ENCODE results near the gene TMEM184B. TPM values are rescaled to one million over a fixed set of nuclear protein-coding genes. Genes with fewer than 3 reads are reported as not detected.
A peak's percentile ranks its signal among the peaks of the same experiment; 100 is the strongest.

The TMEM184B gene
- polyA plus RNA-seq, 2 of the 4 experiments (the other 2 are of a cell fraction), result 22.2 to 36.8 TPM

DNA sequence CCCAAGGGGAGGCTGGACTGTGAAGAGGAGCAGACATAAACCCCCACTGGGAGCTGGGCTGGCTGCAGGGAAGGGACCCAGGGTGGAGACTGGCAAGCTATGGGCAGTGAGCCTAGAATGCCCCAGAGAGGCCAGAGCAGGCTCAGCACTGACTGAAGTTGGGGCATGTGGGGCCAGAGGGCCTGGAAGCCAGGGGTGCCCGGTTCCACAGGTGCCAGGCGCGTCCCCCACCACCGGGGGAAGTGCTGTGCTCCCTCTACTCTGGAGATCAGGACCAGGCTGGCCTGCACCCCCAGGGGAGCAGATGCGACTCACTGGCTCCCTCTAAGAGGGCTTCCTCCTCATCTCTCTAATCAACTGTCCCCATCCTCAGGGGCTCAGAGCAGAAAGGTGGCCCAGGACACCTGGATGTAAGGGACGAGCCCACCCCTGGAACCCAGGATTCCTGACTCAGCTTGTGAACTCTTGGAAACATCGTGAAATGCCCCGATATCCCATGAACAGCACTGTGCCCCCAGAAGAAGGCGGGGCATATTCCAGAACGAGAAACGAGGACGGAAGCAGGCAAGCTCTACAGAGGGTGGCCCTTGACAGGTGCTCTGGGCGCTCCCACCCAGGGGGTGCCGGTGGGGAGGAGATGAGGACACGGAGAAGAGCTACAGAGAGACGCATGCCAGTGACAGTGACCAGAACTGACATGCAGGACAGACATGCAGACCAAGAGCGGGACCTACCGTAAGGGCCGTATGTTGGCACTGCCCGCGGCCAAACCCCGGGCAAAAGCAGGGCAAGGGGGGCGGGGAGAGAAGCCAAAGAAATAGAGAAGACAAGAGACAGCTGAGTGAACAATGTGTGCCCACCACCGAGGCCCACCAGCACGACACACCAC lies 50.7 kb downstream of the TMEM184B start:
- WGBS (ENCODE audit: missing lambda C conversion rate), result 84% methylated on average over 21 of the region's 25 CpGs
- ChIA-PET POLR2A (no interaction called here), CTCF (interaction anchor here (0.6 to 0.9 kb wide), 3 partner anchors 27 to 108 kb away, joined by 3 read pairs; no protein-coding TSS in a partner anchor)
- DNase-seq (ENCODE audit: low read depth in 1 of 2, low spot score in 1 of 2) (no peak), FAIRE-seq (no peak), ATAC-seq (no peak)
- Histone ChIP-seq H3K27ac (peak overlapping the region; percentile 54 to 61; a peak in 4 of 6 replicates), H3K9me3 (no peaks in the 10 kb centered on the region), H3K4me2 (no peak overlapping the region; the same call in 2 of the 3 replicates), H3K4me1 (peaks cover 60% of the 10 kb centered on the region), H3K4me3 (no peak overlapping the region)
- TF ChIP-seq MAX (IDR thresholded peaks at IDR 0.05), result no peak
- no peak for TF ChIP-seq POLR2A (IDR thresholded peaks at IDR 0.05; ENCODE audit: low read length)
- no peak for TF ChIP-seq RNF2 (IDR thresholded peaks at IDR 0.05; ENCODE audit: borderline replicate concordance, low read depth)
- TF ChIP-seq ZNF302 (CRISPR knock-in tag; IDR thresholded peaks at IDR 0.05), result no peak
- TF ChIP-seq ZC3H11A (IDR thresholded peaks at IDR 0.05), result no peak
- TF ChIP-seq, protein P1, sequence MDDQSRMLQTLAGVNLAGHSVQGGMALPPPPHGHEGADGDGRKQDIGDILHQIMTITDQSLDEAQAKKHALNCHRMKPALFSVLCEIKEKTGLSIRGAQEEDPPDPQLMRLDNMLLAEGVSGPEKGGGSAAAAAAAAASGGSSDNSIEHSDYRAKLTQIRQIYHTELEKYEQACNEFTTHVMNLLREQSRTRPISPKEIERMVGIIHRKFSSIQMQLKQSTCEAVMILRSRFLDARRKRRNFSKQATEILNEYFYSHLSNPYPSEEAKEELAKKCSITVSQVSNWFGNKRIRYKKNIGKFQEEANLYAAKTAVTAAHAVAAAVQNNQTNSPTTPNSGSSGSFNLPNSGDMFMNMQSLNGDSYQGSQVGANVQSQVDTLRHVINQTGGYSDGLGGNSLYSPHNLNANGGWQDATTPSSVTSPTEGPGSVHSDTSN (IDR thresholded peaks at IDR 0.05), result no peak
- no peak for TF ChIP-seq KDM1A (IDR thresholded peaks at IDR 0.05; ENCODE audit: low read depth)
- no peak for TF ChIP-seq JUN (IDR thresholded peaks at IDR 0.05)

- H3K4me3 ChIP-seq, result no peak overlapping the region
- ChIA-PET CTCF (no interaction called here), POLR2A (no interaction called here)
- no peaks in the 10 kb centered on the region for H3K9me3 ChIP-seq
- no peak overlapping the region for H3K4me2 ChIP-seq
- TF ChIP-seq HDAC2 (IDR thresholded peaks at IDR 0.05) (no peak), POLR2AphosphoS2 (conservative IDR thresholded peaks at IDR 0.05; ENCODE audit: low read length) (no peak), FOXS1 (CRISPR knock-in tag; IDR thresholded peaks at IDR 0.05) (no peak), SMC3 (IDR thresholded peaks at IDR 0.05) (no peak), CEBPB (IDR thresholded peaks at IDR 0.05) (no peak), HOXB5 (CRISPR knock-in tag; IDR thresholded peaks at IDR 0.05) (no peak), ZC3H11A (IDR thresholded peaks at IDR 0.05) (no peak), HMGXB4 (CRISPR knock-in tag; IDR thresholded peaks at IDR 0.05; ENCODE audit: borderline replicate concordance) (no peak), ESRRA (IDR thresholded peaks at IDR 0.05; ENCODE audit: borderline replicate concordance, low read length) (no peak)
- H3K4me1 ChIP-seq, result peaks cover 59% of the 10 kb centered on the region
- no peak for FAIRE-seq
- peak overlapping the region in 1 of 2 experiments; percentile 54; a peak in 3 of 6 replicates for H3K27ac ChIP-seq
- no peak for DNase-seq (ENCODE audit: low read depth in 1 of 2, low spot score in 1 of 2)
- no peak for ATAC-seq
- 78% methylated on average over 3 of the region's 22 CpGs for WGBS (ENCODE audit: missing lambda C conversion rate)
Measured at GRCh38 chr22:38221407-38221806, 51.4 kb downstream of the TMEM184B start.

DNA sequence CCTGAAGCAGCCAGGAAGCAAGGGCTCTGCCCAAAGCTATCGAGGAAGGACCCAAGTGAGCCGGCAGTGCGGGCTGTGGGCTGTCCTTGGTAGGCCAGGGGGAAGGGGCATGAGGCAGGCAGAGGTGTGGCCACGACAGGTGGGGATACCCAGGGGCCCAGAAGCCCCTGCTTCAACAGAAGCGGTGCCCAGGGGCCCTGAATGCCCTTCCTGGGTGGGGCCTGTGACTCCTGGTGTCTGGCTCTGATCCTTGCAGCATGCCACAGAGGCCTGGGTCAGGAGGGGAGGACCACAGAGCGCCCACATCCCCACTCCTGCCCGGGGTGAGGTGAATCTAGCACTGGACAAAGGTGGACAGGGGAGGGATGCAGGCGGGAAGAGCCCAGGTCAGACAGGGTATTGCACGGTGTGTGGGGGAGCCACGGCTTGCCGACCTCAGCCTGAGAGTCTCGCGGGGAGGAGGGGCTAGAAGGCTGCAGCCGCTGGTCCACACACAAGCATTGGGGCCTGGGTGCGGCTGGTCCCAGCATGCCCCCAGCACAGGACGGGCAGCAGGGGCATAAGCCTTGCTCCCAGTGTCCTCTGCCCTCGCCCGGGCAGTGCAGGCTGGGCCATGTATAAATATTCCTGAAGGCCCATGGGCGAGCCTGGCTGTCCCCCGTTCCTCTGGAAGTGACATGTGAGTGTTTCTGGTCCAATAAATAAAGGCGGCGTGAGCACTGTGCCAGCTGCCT lies 52.0 kb downstream of the TMEM184B start:
- Histone ChIP-seq H3K4me1 (peaks cover 59% of the 10 kb centered on the region), H3K4me3 (no peak overlapping the region), H3K4me2 (no peak overlapping the region), H3K9me3 (no peaks in the 10 kb centered on the region), H3K27ac (peak overlapping the region; percentile 80 to 95)
- WGBS (ENCODE audit: missing lambda C conversion rate), result 77% methylated on average over 11 of the region's 22 CpGs
- no peak for FAIRE-seq
- ChIA-PET CTCF (interaction anchor here (1.1 to 1.5 kb wide), 2 partner anchors 8 to 118 kb away, joined by 3 to 5 read pairs; no protein-coding TSS in a partner anchor), POLR2A (no interaction called here)
- ATAC-seq, result peak in 1 of 2 experiments; percentile 2; a peak in 2 of 6 replicates
- TF ChIP-seq ZFP36 (IDR thresholded peaks at IDR 0.05; ENCODE audit: borderline replicate concordance, partially characterized antibody), result no peak
- no peak for TF ChIP-seq FOXS1 (CRISPR knock-in tag; IDR thresholded peaks at IDR 0.05)
- no peak for DNase-seq (ENCODE audit: low read depth in 1 of 2, low spot score in 1 of 2)
